ENCODE data around the gene IL17RC.
"Not testable (repeated sequence)": the region's sequence is repeated elsewhere in the genome, so short reads cannot be mapped to it uniquely, and the experiment has no call there.

IL17RC gene

GRCh38 chr3:9895715-9896114 is 21.2 kb upstream of the IL17RC start:
- H3K4me2 ChIP-seq (ENCODE audit: insufficient read depth, low read length, poor library complexity, severe bottlenecking); H3K9ac ChIP-seq (ENCODE audit: low read depth, low read length, poor library complexity); H3K27me3 ChIP-seq (ENCODE audit: control insufficient read depth in 3 of 3, insufficient read depth in 3 of 3, low read depth in 1 of 3, low read length in 3 of 3); H2BK12ac ChIP-seq (ENCODE audit: low read length); H3K23ac ChIP-seq (ENCODE audit: low read depth, low read length, poor library complexity); H3K18ac ChIP-seq (ENCODE audit: low read length); H3K4me3 ChIP-seq (ENCODE audit: low read length in 2 of 2); H2AK5ac ChIP-seq (ENCODE audit: low read depth, low read length); H4K91ac ChIP-seq (ENCODE audit: low read depth, low read length, poor library complexity); H3K79me1 ChIP-seq (ENCODE audit: low read depth, low read length); H3K14ac ChIP-seq (ENCODE audit: low read length); H2BK15ac ChIP-seq (ENCODE audit: low read length); H2BK120ac ChIP-seq (ENCODE audit: low read depth, low read length); H3K27ac ChIP-seq (replicated peaks; ENCODE audit: low read length); H3K4me1 ChIP-seq (ENCODE audit: control insufficient read depth in 2 of 2, insufficient read depth in 1 of 2, low read depth in 1 of 2, low read length in 2 of 2); H3K4ac ChIP-seq (ENCODE audit: low read length); H4K8ac ChIP-seq (ENCODE audit: low read depth, low read length); H2AFZ ChIP-seq (ENCODE audit: low read length); H3K9me3 ChIP-seq (replicated peaks in 1 of 2; ENCODE audit: control insufficient read depth in 2 of 2, insufficient read depth in 1 of 2, low read depth in 1 of 2, low read length in 2 of 2); H2BK5ac ChIP-seq (ENCODE audit: low read length); DNase-seq (ENCODE audit: low spot score): not testable (repeated sequence)
- H3K36me3 ChIP-seq (replicated peaks in 1 of 2; ENCODE audit: control insufficient read depth in 2 of 2, insufficient read depth in 2 of 2, low read length in 2 of 2) = peaks cover 14 to 40% of the 10 kb centered on the region in 2 donors
- WGBS, 2 donors (ENCODE audit: extremely low coverage in 2 of 2, insufficient read length in 2 of 2, insufficient replicate concordance in 1 of 2) = no CpG with 5 or more reads among the region's 3 CpGs

GRCh38 chr3:9896755-9897407 is 20.0 kb upstream of the IL17RC start:
- H3K79me1 ChIP-seq (ENCODE audit: low read depth, low read length); H4K8ac ChIP-seq (ENCODE audit: low read depth, low read length); H2BK120ac ChIP-seq (ENCODE audit: low read depth, low read length); H3K9me3 ChIP-seq (replicated peaks in 1 of 2; ENCODE audit: control insufficient read depth in 2 of 2, insufficient read depth in 1 of 2, low read depth in 1 of 2, low read length in 2 of 2); H2AFZ ChIP-seq (ENCODE audit: low read length); H3K9ac ChIP-seq (ENCODE audit: low read depth, low read length, poor library complexity); H3K4me3 ChIP-seq (ENCODE audit: low read length in 2 of 2); H3K18ac ChIP-seq (ENCODE audit: low read length); H3K4me1 ChIP-seq (ENCODE audit: control insufficient read depth in 2 of 2, insufficient read depth in 1 of 2, low read depth in 1 of 2, low read length in 2 of 2); H2BK15ac ChIP-seq (ENCODE audit: low read length); DNase-seq (ENCODE audit: low spot score); H2BK12ac ChIP-seq (ENCODE audit: low read length); H3K27ac ChIP-seq (replicated peaks; ENCODE audit: low read length); H2AK5ac ChIP-seq (ENCODE audit: low read depth, low read length); H4K91ac ChIP-seq (ENCODE audit: low read depth, low read length, poor library complexity); H3K4ac ChIP-seq (ENCODE audit: low read length); H3K4me2 ChIP-seq (ENCODE audit: insufficient read depth, low read length, poor library complexity, severe bottlenecking); H3K23ac ChIP-seq (ENCODE audit: low read depth, low read length, poor library complexity); H2BK5ac ChIP-seq (ENCODE audit: low read length); H3K14ac ChIP-seq (ENCODE audit: low read length); H3K27me3 ChIP-seq (ENCODE audit: control insufficient read depth in 3 of 3, insufficient read depth in 3 of 3, low read depth in 1 of 3, low read length in 3 of 3): not testable (repeated sequence)
- peaks cover 14 to 36% of the 10 kb centered on the region in 2 donors for H3K36me3 ChIP-seq (replicated peaks in 1 of 2; ENCODE audit: control insufficient read depth in 2 of 2, insufficient read depth in 2 of 2, low read length in 2 of 2)
- no CpG with 5 or more reads among the region's 10 CpGs for WGBS, 2 donors (ENCODE audit: extremely low coverage in 2 of 2, insufficient read length in 2 of 2, insufficient replicate concordance in 1 of 2)

GRCh38 chr3:9897408-9898372 is 19.2 kb upstream of the IL17RC start:
- Histone ChIP-seq H3K14ac (ENCODE audit: low read length) (no peak overlapping the region), H2BK12ac (ENCODE audit: low read length) (no peak overlapping the region), H3K18ac (ENCODE audit: low read length) (no peak overlapping the region), H3K4me2 (ENCODE audit: insufficient read depth, low read length, poor library complexity, severe bottlenecking) (no peak overlapping the region), H2BK120ac (ENCODE audit: low read depth, low read length) (no peak overlapping the region), H2AK5ac (ENCODE audit: low read depth, low read length) (no peak overlapping the region), H3K4me1 (ENCODE audit: control insufficient read depth in 2 of 2, insufficient read depth in 1 of 2, low read depth in 1 of 2, low read length in 2 of 2) (peaks cover 0 to 3% of the 10 kb centered on the region in 2 donors), H2AFZ (ENCODE audit: low read length) (no peak overlapping the region), H3K4me3 (ENCODE audit: low read length in 2 of 2) (no peak overlapping the region), H3K9ac (ENCODE audit: low read depth, low read length, poor library complexity) (no peak overlapping the region), H3K9me3 (replicated peaks in 1 of 2; ENCODE audit: control insufficient read depth in 2 of 2, insufficient read depth in 1 of 2, low read depth in 1 of 2, low read length in 2 of 2) (no peaks in the 10 kb centered on the region), H3K36me3 (replicated peaks in 1 of 2; ENCODE audit: control insufficient read depth in 2 of 2, insufficient read depth in 2 of 2, low read length in 2 of 2) (peaks cover 11 to 28% of the 10 kb centered on the region in 2 donors), H3K23ac (ENCODE audit: low read depth, low read length, poor library complexity) (no peak overlapping the region), H3K4ac (ENCODE audit: low read length) (no peak overlapping the region), H2BK15ac (ENCODE audit: low read length) (no peak overlapping the region), H4K91ac (ENCODE audit: low read depth, low read length, poor library complexity) (no peak overlapping the region), H3K79me1 (ENCODE audit: low read depth, low read length) (no peaks in the 10 kb centered on the region), H3K27me3 (ENCODE audit: control insufficient read depth in 3 of 3, insufficient read depth in 3 of 3, low read depth in 1 of 3, low read length in 3 of 3) (no peaks in the 10 kb centered on the region), H4K8ac (ENCODE audit: low read depth, low read length) (no peak overlapping the region), H3K27ac (replicated peaks; ENCODE audit: low read length) (no peak overlapping the region), H2BK5ac (ENCODE audit: low read length) (no peak overlapping the region)
- WGBS, 2 donors (ENCODE audit: extremely low coverage in 2 of 2, insufficient read length in 2 of 2, insufficient replicate concordance in 1 of 2) = no CpG with 5 or more reads among the region's 4 CpGs
- DNase-seq (ENCODE audit: low spot score) = no peak
